K562 (cell line): ENCODE results near the gene NPR2. TPM values are rescaled to one million over a fixed set of nuclear protein-coding genes. Genes with fewer than 3 reads are reported as not detected.

ENCODE experiments used
- BRD4 ChIP-seq: fragments of 200-600 bp; sonication (generic); IDR thresholded peaks from 2 replicates; pipeline ENCODE4 v1.6.1; 2017; ENCODE audit warnings: inconsistent platforms
- CSDE1 ChIP-seq, 2 experiments: fragments of 450-650 bp; IDR thresholded peaks; 2 replicates each; pipeline ENCODE4 v1.6.1; 2016; ENCODE audit warnings: mild to moderate bottlenecking in 1 of 2
- ELF4 ChIP-seq: fragments of 450-650 bp; formaldehyde crosslinking; IDR thresholded peaks from 2 replicates; pipeline ENCODE4 v1.4.0; 2022; ENCODE audit warnings: missing genetic modification characterization
- NR3C1 ChIP-seq: sonication (generic); formaldehyde crosslinking; IDR thresholded peaks from 2 replicates; pipeline ENCODE4 v1.8.1; 2022; ENCODE audit warnings: missing genetic modification reagents
- SIN3B ChIP-seq: fragments of 450-650 bp; IDR thresholded peaks from 2 replicates; pipeline ENCODE4 v1.6.1; 2017; ENCODE audit warnings: low read depth, mild to moderate bottlenecking, moderate library complexity
- TEAD2 ChIP-seq: fragments of 450-650 bp; IDR thresholded peaks from 2 replicates; pipeline ENCODE4 v1.6.1; 2016; ENCODE audit warnings: missing genetic modification characterization, control low read depth, missing compliant biosample characterization
- U2AF1 ChIP-seq: fragments of 200-400 bp; formaldehyde crosslinking; optimal IDR thresholded peaks from 2 replicates; pipeline ENCODE3; 2017; ENCODE audit warnings: mild to moderate bottlenecking, low read depth, low read length, moderate library complexity
- ZNF354B ChIP-seq: fragments of 250-450 bp; sonication (Bioruptor Pico); IDR thresholded peaks from 2 replicates; pipeline ENCODE4 v1.4.0; 2020
- ZNF668 ChIP-seq: fragments of 250-450 bp; sonication (Bioruptor Pico); IDR thresholded peaks from 2 replicates; pipeline ENCODE4 v1.8.0; 2022; ENCODE audit warnings: mild to moderate bottlenecking, inconsistent platforms
- polyA plus RNA-seq, 8 experiments: library from polyadenylated mRNA; depleted of rRNA in 4 of 8; stranded (reverse) in 5 of 8; unstranded in 3 of 8; fragments of >200 nt; fragmentation: Nextera tagmentation in 2 of 8; fragmentation: Illumina TruSeq in 1 of 8; extraction: Ambion mirVana in 2 of 8; extraction: Trizol in 1 of 8; gene quantifications; 2 replicates each; pipeline versions ENCODE4 v1.2.1 to v1.2.3, GENCODE V29; 2011 to 2014; ENCODE audit warnings: inconsistent platforms in 1 of 8, missing spikeins in 1 of 8
- total RNA-seq, 7 experiments: library from RNA; depleted of rRNA in 6 of 7; stranded (reverse); fragments of >200 nt in 6 of 7; fragmentation: Illumina TruSeq in 2 of 7; extraction: Trizol in 2 of 7; gene quantifications; 2 replicates each; pipeline versions ENCODE4 v1.2.1 to v1.2.3, GENCODE V29; 2011 to 2021; ENCODE audit warnings: low replicate concordance in 1 of 7
- TF ChIP-seq, protein P1 (sequence below): sonication (generic); formaldehyde crosslinking; IDR thresholded peaks from 2 replicates; pipeline ENCODE4 v1.4.0; 2020; ENCODE audit warnings: mild to moderate bottlenecking, missing genetic modification reagents
- TF ChIP-seq, protein P2 (sequence below): sonication (generic); formaldehyde crosslinking; IDR thresholded peaks from 2 replicates; pipeline ENCODE4 v1.8.1; 2023; ENCODE audit warnings: mild to moderate bottlenecking, missing genetic modification reagents

The NPR2 gene
- total and polyA plus RNA-seq, 9 of the 15 experiments (the other 6 are each of a cell fraction or from before 2014, with no cell fraction given), result 2.4 to 12.9 (median 6.0) TPM

DNA sequence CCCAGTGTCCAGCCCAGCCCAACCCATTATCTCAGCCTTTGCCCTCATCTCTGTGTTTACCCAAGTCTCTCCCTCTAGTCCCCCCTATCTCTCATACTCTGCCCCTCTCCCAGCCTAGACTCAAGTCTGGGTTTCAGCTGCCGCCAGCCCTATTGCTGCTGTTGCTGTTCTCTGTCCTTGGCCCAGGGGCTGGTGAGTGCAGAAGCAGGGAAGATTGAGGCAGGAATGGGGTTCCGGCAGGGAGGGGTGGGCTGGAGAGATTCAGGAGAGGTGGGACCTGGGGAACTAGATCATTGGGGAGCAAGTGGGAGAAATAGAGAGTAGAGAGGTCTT is 38.3 kb downstream of the NPR2 start (continued):
- TF ChIP-seq SIN3B, result no peak
- TF ChIP-seq U2AF1, result no peak
- TF ChIP-seq ZNF668 (CRISPR knock-in tag), result no peak
- TF ChIP-seq, protein P1, sequence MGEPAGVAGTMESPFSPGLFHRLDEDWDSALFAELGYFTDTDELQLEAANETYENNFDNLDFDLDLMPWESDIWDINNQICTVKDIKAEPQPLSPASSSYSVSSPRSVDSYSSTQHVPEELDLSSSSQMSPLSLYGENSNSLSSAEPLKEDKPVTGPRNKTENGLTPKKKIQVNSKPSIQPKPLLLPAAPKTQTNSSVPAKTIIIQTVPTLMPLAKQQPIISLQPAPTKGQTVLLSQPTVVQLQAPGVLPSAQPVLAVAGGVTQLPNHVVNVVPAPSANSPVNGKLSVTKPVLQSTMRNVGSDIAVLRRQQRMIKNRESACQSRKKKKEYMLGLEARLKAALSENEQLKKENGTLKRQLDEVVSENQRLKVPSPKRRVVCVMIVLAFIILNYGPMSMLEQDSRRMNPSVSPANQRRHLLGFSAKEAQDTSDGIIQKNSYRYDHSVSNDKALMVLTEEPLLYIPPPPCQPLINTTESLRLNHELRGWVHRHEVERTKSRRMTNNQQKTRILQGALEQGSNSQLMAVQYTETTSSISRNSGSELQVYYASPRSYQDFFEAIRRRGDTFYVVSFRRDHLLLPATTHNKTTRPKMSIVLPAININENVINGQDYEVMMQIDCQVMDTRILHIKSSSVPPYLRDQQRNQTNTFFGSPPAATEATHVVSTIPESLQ (CRISPR knock-in tag), result no peak
- no peak for TF ChIP-seq CSDE1 (IDR thresholded peaks at IDR 0.05)
- TF ChIP-seq BRD4, result no peak
- TF ChIP-seq NR3C1 (CRISPR knock-in tag), result no peak
- no peak for TF ChIP-seq TEAD2 (tag)
- TF ChIP-seq, protein P2, sequence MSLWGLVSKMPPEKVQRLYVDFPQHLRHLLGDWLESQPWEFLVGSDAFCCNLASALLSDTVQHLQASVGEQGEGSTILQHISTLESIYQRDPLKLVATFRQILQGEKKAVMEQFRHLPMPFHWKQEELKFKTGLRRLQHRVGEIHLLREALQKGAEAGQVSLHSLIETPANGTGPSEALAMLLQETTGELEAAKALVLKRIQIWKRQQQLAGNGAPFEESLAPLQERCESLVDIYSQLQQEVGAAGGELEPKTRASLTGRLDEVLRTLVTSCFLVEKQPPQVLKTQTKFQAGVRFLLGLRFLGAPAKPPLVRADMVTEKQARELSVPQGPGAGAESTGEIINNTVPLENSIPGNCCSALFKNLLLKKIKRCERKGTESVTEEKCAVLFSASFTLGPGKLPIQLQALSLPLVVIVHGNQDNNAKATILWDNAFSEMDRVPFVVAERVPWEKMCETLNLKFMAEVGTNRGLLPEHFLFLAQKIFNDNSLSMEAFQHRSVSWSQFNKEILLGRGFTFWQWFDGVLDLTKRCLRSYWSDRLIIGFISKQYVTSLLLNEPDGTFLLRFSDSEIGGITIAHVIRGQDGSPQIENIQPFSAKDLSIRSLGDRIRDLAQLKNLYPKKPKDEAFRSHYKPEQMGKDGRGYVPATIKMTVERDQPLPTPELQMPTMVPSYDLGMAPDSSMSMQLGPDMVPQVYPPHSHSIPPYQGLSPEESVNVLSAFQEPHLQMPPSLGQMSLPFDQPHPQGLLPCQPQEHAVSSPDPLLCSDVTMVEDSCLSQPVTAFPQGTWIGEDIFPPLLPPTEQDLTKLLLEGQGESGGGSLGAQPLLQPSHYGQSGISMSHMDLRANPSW, result no peak
- no peak for TF ChIP-seq ELF4 (CRISPR knock-in tag)
- TF ChIP-seq ZNF354B (CRISPR knock-in tag), result no peak
